DOHH2 (cell line): ENCODE data around the gene UXS1.

ENCODE experiments used
- H3F3A ChIP-seq: fragments of 200-600 bp; sonication (generic), shearing (Covaris generic); 2 replicates; pipeline ENCODE4 v1.6.0; 2016; ENCODE audit warnings: antibody characterized with exemption, mild to moderate bottlenecking; ENCODE audit not compliant: control insufficient read depth, insufficient read depth
- H3K27ac ChIP-seq: fragments of 200-600 bp; sonication (generic); 2 replicates; pipeline ENCODE4 v1.5.1; 2014; ENCODE audit warnings: low read depth, mild to moderate bottlenecking, low read length, moderate library complexity
- H3K27me3 ChIP-seq: fragments of 200-600 bp; sonication (generic); 2 replicates; pipeline ENCODE4 v1.6.1; 2014; ENCODE audit warnings: mild to moderate bottlenecking, low read length, mixed read lengths; ENCODE audit not compliant: control insufficient read depth
- H3K36me3 ChIP-seq: fragments of 200-600 bp; sonication (generic); 2 replicates; pipeline ENCODE4 v1.6.1; 2014; ENCODE audit warnings: mild to moderate bottlenecking, low read length, moderate library complexity, mixed read lengths; ENCODE audit not compliant: control insufficient read depth
- H3K4me1 ChIP-seq: fragments of 200-600 bp; sonication (generic); 2 replicates; pipeline ENCODE4 v1.6.1; 2014; ENCODE audit warnings: mild to moderate bottlenecking, low read length, mixed read lengths; ENCODE audit not compliant: control insufficient read depth
- H3K4me2 ChIP-seq: fragments of 200-600 bp; sonication (generic); 2 replicates; pipeline ENCODE4 v1.6.0; 2014; ENCODE audit warnings: mild to moderate bottlenecking, low read length, moderate library complexity
- H3K4me3 ChIP-seq: fragments of 200-600 bp; sonication (generic); 2 replicates; pipeline ENCODE4 v1.5.1; 2014; ENCODE audit warnings: mild to moderate bottlenecking, low read length, mixed read lengths
- H3K79me2 ChIP-seq: fragments of 200-600 bp; sonication (generic); 2 replicates; pipeline ENCODE4 v1.6.1; 2014; ENCODE audit warnings: mild to moderate bottlenecking, low read length, mixed read lengths; ENCODE audit not compliant: control insufficient read depth
- H3K9me2 ChIP-seq: fragments of 200-600 bp; sonication (generic); replicated peaks from 2 replicates; pipeline ENCODE4 v1.6.1; 2014; ENCODE audit warnings: mild to moderate bottlenecking, low read length, mixed read lengths; ENCODE audit not compliant: control insufficient read depth
- H3K9me3 ChIP-seq: fragments of 200-600 bp; sonication (generic); 2 replicates; pipeline ENCODE4 v1.6.1; 2014; ENCODE audit warnings: antibody characterized with exemption, low read length, mixed read lengths; ENCODE audit not compliant: control insufficient read depth, insufficient read depth
- H4K20me1 ChIP-seq: fragments of 200-600 bp; sonication (generic); 2 replicates; pipeline ENCODE4 v1.6.0; 2014; ENCODE audit warnings: low read depth, mild to moderate bottlenecking, antibody characterized with exemption, low read length, moderate library complexity; ENCODE audit not compliant: control insufficient read depth, insufficient read depth
- EZH2phosphoT487 ChIP-seq: fragments of 200-600 bp; sonication (generic); IDR thresholded peaks from 2 replicates; pipeline ENCODE4 v1.6.1; 2017; ENCODE audit warnings: borderline replicate concordance, mild to moderate bottlenecking, antibody characterized with exemption, low read length, moderate library complexity, mixed read lengths
- TF ChIP-seq, protein P1 (sequence below): fragments of 200-600 bp; sonication (generic); IDR thresholded peaks from one replicate; pipeline ENCODE4 v1.5.1; 2014; ENCODE audit warnings: antibody characterized with exemption, mild to moderate bottlenecking, low read depth, low read length; ENCODE audit not compliant: poor library complexity, severe bottlenecking

The UXS1 gene

DNA sequence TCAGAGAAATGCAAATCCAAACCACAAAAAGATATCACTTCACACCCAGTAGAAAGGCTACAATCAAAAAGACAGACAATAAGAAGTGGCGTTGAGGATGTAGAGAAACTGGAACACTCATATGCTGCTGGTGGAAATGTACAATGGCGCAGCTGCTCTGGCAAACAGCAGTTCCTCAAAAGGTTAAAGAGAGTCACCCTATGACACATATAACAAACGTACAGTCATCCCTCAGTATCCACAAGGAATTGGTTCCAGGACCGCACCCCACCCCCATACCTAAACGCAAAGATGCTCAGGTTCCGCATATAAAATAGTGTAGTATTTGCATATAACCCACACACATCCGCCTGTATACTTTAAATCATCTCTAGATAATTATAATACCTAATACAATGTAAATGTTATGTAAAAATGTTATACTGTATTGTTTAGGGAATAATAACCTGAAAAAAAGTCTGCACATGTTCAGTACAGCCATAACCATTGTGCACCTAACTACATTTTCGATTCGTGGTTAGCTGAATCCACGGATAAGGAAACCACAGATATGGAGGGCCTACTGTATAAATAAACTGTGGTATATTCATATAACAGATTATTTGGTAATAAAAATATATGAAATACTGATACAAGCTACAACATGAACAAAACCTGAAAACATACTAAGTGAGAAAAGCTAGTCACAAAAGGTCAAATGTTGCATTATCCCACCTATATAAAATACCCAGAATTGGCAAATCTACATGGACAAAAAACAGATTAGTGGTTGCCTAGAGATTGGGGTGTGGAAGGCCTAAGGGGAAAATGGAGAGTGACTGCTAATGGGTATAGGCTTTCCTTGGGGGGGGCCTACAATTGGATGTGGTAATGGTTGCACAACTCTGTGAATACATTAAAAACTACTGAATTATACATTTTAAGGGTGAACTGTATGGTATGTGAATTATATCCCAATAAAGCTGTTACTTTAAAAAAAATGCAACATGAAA is 37.5 kb downstream of the UXS1 start:
- no peaks in the 10 kb centered on the region for H3K9me2 ChIP-seq
- H3K27ac ChIP-seq = no peak overlapping the region
- no peaks in the 10 kb centered on the region for H3F3A ChIP-seq
- H3K79me2 ChIP-seq = no peaks in the 10 kb centered on the region
- no peak overlapping the region for H3K4me2 ChIP-seq
- H3K9me3 ChIP-seq = no peaks in the 10 kb centered on the region; the same call in 1 of the 2 replicates
- no peak overlapping the region for H3K4me3 ChIP-seq
- H3K27me3 ChIP-seq = no peaks in the 10 kb centered on the region
- H3K36me3 ChIP-seq = peaks cover 6% of the 10 kb centered on the region; the same call in 1 of the 2 replicates
- TF ChIP-seq, protein P1, sequence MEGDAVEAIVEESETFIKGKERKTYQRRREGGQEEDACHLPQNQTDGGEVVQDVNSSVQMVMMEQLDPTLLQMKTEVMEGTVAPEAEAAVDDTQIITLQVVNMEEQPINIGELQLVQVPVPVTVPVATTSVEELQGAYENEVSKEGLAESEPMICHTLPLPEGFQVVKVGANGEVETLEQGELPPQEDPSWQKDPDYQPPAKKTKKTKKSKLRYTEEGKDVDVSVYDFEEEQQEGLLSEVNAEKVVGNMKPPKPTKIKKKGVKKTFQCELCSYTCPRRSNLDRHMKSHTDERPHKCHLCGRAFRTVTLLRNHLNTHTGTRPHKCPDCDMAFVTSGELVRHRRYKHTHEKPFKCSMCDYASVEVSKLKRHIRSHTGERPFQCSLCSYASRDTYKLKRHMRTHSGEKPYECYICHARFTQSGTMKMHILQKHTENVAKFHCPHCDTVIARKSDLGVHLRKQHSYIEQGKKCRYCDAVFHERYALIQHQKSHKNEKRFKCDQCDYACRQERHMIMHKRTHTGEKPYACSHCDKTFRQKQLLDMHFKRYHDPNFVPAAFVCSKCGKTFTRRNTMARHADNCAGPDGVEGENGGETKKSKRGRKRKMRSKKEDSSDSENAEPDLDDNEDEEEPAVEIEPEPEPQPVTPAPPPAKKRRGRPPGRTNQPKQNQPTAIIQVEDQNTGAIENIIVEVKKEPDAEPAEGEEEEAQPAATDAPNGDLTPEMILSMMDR = no peak
- no peak for TF ChIP-seq EZH2phosphoT487
- H3K4me1 ChIP-seq = peaks cover 16% of the 10 kb centered on the region
- no peaks in the 10 kb centered on the region for H4K20me1 ChIP-seq

DNA sequence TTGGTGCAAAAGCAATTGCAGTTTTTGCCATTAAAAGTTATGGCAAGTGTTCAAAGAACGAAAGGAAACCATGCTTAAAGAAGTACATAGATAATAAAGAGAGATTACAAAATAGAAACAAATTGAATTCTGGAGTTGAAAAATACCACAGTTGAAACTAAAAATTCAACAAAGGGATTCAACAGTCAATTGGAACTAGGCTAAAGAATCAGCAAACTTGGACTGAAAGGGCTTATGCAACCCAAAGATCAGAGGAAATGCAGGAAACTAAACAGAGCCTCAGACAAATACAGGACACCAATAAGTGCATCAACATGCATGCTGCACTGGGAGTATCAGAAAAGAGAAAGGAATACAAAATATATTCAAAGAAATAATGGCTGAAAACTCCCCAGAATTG is 40.3 kb downstream of the UXS1 start:
- Histone ChIP-seq H3K4me3 (no peak overlapping the region), H3K27ac (no peak overlapping the region), H3K79me2 (no peaks in the 10 kb centered on the region), H4K20me1 (no peaks in the 10 kb centered on the region), H3K4me1 (no peaks in the 10 kb centered on the region), H3K36me3 (0 out of 2 replicates have a peak, but pooled peaks cover 2% of the 10 kb centered on the region), H3K4me2 (no peak overlapping the region), H3K9me2 (no peaks in the 10 kb centered on the region), H3F3A (no peaks in the 10 kb centered on the region), H3K9me3 (no peaks in the 10 kb centered on the region; the same call in 1 of the 2 replicates), H3K27me3 (no peaks in the 10 kb centered on the region)
- TF ChIP-seq, protein P1 = no peak
- no peak for TF ChIP-seq EZH2phosphoT487

DNA sequence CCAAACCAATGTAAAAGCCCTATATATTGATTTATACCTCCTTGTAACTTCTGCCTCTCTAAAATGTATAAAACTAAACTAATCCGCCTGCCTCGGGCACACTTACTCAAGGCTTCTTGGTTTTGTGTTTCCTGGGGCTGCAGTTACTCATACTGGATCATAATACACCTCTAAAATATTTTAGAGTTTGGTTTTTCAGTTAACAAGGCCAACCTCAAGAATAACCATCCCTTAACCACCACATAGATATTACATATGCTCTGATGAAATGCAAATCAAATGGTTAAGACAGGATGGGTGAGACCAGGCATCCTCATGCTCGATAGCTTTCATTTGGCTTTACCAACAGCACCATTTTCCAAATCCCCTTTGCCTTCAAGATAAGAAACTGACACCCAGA is 46.4 kb downstream of the UXS1 start:
- no peaks in the 10 kb centered on the region for H4K20me1 ChIP-seq
- H3K4me2 ChIP-seq = no peak overlapping the region
- H3K79me2 ChIP-seq = no peaks in the 10 kb centered on the region
- no peaks in the 10 kb centered on the region for H3K36me3 ChIP-seq
- no peaks in the 10 kb centered on the region for H3F3A ChIP-seq
- TF ChIP-seq EZH2phosphoT487 = no peak
- TF ChIP-seq, protein P1 = no peak
- no peaks in the 10 kb centered on the region for H3K9me3 ChIP-seq
- H3K27ac ChIP-seq = no peak overlapping the region
- H3K4me3 ChIP-seq = no peak overlapping the region
- H3K27me3 ChIP-seq = no peaks in the 10 kb centered on the region
- no peaks in the 10 kb centered on the region for H3K4me1 ChIP-seq
- H3K9me2 ChIP-seq = no peaks in the 10 kb centered on the region
